Adrenal gland (tissue), 5 donors: ENCODE results near the gene ADGRB3.

Source experiments
- CTCF ChIP-seq, 6 experiments: fragments of 450-650 bp in 4 of 6; fragments of 200-600 bp in 2 of 6; sonication (generic) in 1 of 6; IDR thresholded peaks; 1 replicate in 5 of 6; 2 replicates in 1 of 6; pipeline versions ENCODE4 v1.5.1 to v1.8.0; 2016 to 2021; ENCODE audit warnings: antibody characterized with exemption in 6 of 6, mild to moderate bottlenecking in 2 of 6, moderate library complexity in 1 of 6
- POLR2A ChIP-seq, 2 donors: fragments of 450-650 bp; IDR thresholded peaks; one replicate each; pipeline ENCODE4 v1.6.1; 2017; ENCODE audit warnings: antibody characterized with exemption in 2 of 2, mild to moderate bottlenecking in 2 of 2, moderate library complexity in 1 of 2
- donor health status: DM: no; HTN: no; CAD: no.

GRCh38 chr6:68951270-68951669, 316.2 kb downstream of the ADGRB3 start:
- TF ChIP-seq CTCF (IDR thresholded peaks at IDR 0.05) (no peak), POLR2A (IDR thresholded peaks at IDR 0.05) (no peak)
